ENCODE measurements around the gene CALCR.

DNA sequence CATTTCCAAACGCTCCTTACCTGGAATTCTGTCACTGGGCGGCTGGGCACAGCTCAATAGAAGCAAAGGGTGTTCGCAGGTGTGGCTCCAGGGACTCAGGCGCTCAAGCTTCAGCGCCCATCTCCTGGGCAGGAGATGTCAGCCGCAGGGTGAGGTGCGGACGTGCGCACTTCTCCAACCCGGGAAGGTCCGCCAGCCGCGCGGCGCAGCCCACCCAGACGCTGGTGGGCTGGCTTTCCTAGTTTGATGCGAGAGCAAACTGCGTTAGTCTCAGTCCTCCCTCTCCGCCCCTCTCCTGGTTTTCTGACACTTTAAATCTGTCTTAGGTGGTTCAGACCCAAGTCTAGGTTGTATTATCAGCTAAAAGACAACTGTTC is 267 bp downstream of the CALCR start:
- TF ChIP-seq POLR2A (IDR thresholded peaks at IDR 0.05): no peak
- TF ChIP-seq, protein P1, sequence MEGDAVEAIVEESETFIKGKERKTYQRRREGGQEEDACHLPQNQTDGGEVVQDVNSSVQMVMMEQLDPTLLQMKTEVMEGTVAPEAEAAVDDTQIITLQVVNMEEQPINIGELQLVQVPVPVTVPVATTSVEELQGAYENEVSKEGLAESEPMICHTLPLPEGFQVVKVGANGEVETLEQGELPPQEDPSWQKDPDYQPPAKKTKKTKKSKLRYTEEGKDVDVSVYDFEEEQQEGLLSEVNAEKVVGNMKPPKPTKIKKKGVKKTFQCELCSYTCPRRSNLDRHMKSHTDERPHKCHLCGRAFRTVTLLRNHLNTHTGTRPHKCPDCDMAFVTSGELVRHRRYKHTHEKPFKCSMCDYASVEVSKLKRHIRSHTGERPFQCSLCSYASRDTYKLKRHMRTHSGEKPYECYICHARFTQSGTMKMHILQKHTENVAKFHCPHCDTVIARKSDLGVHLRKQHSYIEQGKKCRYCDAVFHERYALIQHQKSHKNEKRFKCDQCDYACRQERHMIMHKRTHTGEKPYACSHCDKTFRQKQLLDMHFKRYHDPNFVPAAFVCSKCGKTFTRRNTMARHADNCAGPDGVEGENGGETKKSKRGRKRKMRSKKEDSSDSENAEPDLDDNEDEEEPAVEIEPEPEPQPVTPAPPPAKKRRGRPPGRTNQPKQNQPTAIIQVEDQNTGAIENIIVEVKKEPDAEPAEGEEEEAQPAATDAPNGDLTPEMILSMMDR (IDR thresholded peaks at IDR 0.05): no peak
